HG03342 (cell line): ENCODE data around the gene MPZ.
A peak's percentile ranks its signal among the peaks of the same experiment; 100 is the strongest.

Source experiments
- ATAC-seq: cut with Tn5 transposase; IDR thresholded peaks from one replicate; pipeline ENCODE4 v1.9.1; 2021; ENCODE audit warnings: mild to moderate bottlenecking, moderate library complexity; ENCODE audit not compliant: unreplicated experiment

The MPZ gene

DNA sequence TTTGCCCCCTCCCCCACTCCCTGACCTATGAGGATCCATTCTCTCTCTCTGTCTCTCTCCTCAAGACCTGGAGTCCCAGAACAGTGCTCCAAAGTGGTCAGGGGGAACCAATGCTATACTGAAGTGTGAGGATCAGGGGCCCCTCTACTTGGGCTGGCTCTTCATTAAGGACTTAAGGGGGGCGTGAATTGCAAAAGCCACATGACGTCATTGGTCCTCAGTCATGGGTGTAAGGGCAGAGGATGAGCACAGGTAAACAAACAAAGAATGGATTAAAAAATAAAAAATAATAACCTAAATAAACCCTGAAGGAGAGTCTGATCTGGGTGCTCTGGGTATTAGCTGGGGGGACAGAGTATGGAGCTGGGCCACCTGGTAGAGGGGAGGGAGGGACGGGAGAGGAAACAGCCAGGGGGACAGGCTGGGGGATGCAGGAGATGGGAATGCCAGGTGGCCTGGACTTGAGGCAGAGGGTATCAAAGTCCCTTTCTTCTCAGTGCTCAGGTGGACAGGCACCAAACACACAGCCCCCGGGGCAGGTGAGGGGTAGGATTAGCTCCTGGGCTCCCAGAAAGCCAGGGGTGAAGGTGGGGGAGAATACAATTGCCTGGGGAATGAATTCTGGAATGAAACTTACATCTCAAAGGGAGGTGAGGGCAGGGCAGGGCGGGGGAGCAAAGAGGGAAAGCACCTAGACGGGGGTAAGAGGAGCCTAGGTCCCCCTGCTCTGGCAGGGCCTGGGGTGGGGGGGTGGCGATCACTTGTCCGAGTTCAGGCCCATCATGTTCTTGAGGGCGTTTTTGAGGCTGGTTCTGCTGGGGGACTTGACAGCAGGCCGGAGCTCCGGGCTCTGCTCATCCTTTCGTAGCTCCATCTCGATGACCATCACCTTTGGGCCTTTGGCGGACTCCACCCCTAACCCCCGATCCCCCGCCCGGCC lies 4.6 kb downstream of the MPZ start:
- peak; percentile 4 for ATAC-seq

DNA sequence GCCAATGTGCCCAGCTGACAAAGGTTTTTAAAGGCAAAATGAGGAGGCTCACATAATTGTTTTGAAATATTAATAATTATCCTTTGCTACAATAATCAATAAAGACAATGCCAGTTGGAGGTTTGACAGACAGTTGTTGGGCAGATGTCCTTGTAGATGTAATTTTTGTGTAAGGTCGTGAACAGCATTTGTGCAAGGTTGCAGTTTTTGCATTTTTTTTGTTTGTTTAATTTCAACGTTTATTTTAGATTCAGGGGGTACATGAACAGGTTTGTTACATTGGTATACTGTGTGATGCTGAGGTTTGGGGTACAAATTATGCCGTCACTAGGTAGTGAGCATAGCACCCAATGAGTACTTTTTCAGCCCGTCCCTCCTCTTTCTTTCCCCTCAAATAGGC lies 9.3 kb downstream of the MPZ start:
- ATAC-seq = no peak

DNA sequence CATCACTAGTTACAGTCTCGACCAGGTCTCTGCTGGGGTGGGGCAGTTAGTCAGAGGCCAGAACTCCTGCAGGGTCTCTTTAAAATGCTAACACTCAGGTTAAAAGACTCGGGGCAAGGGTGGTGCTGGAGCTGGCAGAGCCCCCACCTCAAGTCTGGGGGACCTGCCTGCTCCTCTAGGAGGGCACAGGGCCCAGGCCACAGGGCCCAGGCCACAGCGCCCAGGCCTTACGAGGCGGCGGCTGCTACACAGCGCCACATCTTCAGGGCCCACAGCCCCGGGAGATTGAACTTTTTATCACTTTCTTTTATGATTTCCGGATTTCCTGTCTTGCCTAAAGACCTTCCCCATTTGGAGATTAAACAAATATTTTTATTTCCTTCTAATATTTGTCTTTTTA lies 10.4 kb downstream of the MPZ start:
- no peak for ATAC-seq

DNA sequence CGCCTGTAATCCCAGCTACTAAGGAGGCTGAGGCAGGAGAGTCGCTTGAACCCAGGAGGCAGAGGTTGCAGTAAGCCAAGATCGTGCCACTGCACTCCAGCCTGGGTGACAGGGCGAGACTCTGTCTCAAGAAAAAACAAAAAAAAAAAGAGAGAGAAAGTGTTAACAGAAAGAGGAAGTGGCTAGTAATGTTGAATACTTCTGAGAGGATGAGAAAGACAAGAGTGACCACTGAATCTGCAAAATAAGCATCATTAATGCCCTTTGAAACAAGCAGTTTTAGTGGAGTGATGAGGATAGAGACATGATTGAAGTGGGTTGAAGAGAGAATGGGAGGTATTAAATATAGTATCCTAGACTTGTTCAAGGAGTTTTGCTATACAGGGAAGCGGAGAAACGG lies 11.7 kb downstream of the MPZ start:
- ATAC-seq = no peak

DNA sequence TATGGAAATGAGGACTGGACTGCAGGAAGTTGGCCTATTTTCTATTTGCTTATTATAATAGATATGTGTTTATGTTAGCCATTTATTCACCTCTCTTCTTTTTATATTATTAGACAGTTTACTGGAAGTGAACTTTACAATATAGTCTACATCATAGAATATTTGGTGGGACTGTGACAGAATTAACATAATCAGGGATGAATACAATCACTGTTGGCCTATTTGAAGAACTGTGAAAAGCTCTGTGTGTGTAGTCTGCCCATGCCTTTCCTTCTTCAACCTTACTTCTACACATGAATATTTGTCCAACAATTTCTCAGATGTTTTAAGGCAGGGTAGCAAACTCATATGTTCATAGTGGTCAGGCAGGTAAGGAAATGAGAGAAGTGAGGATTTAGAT lies 12.4 kb downstream of the MPZ start:
- no peak for ATAC-seq

DNA sequence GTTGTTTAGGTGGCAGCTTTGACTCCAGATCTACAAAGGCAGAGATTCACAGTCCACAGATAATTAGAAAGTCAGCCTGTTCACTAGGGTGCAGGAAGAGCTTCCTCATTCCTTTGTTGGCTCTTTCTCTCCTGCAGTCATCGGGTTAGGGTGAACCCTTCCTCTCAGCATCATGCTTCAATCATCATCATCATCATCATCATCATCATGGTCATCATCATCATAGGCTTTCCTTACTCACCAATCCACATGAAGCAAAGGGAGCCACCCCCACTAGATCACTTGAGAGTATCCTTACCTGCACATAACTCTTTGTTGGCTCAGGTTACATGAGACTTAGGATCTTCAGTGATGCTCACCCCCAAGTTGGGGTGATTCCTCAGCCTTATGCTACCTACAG lies 19.0 kb downstream of the MPZ start:
- no peak for ATAC-seq

DNA sequence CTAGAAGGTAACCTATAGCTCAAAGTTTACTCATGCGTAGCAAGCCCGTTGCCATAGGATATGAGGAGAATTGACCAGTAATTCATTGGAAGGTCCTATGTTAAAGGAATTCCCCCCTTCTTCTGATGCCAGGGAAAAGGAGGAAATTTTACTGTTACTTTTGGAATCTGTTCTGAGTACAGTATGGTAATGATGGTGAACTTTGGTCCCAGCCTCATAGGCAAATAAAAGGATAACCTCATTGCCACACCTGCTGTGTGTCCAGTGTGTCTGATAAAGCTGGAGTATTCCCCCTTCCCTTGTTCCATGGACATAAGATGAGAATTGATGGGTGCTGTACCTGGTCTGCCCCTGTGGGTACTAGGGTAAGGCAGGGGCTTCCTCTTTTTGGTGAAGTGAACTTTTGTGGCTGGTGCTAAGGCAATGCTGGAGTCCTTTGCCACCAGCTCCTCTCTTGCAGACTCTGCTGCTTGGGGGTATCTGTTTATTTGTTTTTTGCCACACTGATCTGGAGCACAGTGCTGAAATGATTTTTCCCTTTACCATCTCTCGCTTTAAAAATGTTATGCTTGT lies 22.2 kb downstream of the MPZ start:
- ATAC-seq = no peak

DNA sequence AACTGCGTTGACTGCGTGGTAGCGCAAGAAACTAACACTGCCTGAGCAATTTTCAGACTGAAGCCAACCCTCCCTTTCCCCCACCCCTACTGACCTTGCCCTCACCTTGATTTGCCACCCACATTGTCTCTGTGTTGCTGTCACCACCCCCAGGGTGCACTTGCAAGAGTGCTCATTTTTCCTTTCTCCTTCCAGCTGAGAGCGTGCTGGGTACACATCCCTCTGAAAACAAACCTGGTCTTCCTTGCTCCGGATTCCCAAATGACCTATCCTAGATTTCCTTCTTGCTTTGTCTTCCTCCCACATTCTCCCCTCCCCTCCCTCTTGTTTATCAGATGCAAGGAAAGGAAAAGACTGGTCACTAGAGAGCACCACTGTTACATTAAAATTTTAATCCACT lies 24.2 kb downstream of the MPZ start:
- ATAC-seq = no peak

DNA sequence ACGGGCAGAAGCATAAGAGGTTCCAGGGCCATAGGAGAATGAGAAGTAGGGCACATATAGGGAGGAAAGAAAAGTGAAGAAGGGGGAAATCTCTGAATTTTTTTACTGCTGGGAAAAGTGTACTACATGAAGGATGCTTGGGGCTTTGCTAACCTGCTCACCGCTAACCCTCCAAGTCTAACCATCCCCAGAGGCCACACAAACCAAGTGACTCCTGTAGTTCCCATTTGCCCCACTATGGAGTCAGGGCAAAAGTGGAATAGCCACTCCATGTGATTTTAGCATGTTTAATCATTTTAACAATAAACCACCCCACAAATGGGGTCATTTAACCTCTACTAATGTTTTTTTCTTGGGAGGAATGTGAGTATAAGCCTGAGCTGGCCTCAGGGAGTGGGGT lies 24.7 kb downstream of the MPZ start:
- ATAC-seq = no peak

DNA sequence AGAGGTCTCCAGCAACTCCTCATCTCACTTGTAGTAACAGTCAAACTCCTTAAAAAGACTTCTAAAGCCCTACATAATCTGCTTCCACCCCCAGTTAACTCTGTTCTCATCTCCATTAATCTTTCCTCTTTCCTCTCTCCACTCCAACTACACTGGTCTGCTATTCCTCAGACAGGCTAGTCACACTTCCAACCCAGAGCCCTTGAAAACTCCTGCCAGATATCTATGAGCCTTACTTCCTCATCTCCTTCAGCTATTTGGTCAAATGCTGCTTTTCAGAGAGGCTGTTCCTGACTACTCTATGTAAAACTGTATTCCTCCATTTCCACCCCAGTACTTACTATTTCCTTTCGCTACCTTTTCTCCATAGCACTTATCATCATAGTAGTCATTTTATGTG lies 26.8 kb downstream of the MPZ start:
- no peak for ATAC-seq

DNA sequence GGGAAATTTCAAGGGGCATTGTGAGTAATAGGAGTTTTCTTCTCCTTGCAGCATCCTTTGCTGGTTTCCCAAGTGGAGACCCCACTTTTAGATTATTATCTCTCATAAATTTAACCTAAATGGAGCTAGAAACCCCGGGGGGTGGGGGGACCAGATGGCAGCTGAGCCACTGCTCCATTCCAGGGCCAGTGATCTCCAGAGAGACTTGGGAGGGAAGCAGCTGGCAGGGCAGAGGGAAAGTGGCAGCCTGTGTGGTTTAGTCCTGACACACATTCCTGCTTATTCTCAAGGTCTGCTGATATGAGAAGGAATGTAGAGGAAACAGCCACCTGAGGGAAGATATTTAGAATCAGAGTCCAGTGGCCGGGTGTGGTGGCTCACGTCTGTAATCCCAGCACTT lies 34.9 kb downstream of the MPZ start:
- no peak for ATAC-seq

DNA sequence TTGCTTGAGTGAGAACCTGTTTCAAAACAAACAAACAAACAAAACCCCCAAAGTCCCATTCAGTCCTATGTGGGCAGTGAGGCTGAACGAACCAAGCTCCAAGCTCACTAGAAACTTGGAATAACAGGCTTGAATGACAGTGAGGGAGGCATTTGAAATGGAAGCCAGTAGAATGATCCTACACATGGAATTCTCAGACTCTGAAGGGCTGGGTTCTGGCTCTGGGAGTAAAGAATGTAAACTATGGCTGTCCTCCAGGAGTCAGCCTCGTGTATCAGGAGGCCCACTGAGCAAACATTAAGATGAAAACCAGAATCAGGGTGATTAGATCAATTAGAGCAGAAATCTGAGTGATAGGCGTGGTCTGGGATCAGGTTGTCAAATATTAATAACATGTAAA lies 36.4 kb downstream of the MPZ start:
- ATAC-seq = no peak

DNA sequence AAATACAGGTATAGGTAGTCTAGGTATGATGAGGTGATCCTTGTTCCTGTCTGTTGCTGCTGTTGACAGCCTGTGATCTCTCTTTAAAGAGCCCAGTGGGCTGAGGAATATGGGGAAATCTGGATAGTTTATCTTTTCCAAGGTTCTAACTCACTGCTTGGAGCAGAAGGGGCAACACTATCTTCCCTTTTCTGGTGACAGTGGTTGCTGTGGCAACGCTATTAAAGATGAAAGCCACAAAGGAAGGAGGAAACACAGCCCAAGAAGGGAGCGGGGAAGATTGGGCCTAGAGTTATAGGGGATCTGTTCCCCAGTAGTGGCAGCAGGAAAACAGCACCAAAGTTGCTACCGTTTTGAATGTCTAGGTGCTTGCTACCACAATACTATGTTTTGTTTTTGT lies 42.4 kb downstream of the MPZ start:
- no peak for ATAC-seq

DNA sequence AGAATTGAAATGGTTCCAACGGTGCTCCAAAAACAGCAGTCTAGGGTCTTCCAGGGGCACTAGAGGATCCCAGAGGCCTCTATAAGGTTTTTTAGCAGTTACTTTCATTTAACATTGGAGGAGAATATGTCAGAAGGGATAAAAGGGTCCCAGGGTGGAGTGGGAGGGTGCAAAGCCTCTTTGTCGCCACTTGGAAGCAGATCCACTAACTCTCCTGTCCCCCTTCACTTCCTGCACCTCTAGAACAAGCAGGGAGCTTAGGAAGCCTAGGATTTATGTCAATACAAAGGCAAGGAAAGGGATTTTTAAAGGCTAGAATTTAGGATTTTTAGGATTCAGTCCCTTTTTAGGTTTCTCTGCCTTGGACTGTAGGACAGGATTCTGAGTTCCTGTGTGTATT lies 42.9 kb downstream of the MPZ start:
- no peak for ATAC-seq

DNA sequence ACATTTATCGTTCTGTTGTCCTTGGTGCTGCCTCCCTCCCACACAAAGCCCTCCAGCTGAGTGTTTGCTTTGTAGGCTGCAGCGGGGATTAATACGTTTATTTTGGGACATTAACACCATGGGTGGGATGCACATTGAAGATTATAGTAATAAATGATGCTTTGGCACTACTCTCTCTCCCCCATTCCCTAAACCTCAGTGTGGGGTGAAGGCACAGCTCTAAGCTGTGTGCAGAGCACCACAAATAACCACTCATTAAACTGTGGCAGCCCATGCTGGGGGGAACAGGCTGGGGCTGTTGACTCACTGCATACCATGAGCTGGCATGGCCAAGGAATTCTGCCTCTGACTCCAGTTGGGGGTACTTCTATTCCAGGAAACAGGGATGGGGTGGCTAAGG lies 43.6 kb downstream of the MPZ start:
- ATAC-seq = no peak

DNA sequence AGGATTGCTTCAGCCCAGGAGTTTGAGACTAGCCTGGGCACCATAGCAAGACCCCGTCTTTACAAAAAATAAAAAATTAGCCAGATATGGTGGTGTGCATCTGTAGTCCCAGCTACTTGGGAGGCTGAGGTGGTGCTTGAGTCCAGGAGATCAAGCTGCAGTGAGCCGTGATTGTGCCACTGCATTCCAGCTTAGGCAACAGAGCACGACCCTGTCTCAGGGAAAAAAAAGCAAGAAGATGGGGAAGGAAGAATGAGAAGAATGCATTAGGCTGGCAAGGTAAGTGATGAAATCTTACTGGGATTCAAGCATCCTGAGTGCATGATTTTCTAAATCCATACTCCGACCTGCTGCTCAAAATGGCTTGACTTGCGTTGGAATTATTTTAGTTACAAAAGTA lies 44.5 kb downstream of the MPZ start:
- ATAC-seq = no peak

DNA sequence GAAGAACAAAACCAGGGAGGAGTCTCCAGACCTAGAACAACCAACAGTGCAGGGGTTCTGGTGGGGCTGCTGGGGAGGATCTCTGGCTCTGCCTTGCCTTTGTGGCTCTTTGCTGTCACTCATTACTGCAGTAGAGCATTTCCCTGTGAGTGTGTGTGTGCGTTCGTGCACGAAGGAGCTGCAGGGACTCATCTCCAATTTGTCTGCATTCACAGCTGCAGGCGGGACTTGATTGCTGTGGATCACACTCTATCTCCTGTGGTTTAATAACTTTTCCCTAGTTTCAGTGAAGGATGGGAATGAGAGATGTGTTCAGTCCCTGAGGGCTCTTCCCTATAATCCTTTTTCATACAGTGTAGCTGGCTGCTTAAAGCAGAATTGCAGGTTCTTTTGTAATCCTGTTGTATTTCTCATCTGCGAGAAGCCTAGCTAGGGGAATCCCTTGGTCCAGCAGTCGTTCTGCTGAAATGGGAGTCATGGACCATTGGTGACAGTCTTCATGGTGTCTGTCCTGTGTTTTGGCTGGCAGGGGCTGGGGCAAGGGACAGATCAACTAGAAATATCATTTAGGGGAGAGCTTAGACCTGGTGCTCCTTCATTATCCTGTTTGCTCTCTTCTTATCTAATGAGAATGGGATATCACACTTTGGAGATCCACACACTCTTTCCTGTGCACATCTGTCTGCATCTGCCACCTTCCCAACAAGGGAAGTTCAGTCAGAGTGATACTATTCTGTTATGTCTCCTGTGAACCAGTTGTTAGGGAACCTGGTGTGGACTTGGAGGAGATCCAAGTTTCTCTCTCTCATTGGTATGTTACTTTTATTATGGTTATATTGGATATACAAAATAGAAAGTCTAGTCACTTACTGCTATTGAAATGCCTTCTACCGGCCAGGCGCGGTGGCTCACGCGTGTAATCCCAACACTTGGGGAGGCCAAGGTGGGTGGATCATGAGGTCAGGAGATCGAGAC lies 48.2 kb downstream of the MPZ start:
- ATAC-seq = peak; percentile 43

DNA sequence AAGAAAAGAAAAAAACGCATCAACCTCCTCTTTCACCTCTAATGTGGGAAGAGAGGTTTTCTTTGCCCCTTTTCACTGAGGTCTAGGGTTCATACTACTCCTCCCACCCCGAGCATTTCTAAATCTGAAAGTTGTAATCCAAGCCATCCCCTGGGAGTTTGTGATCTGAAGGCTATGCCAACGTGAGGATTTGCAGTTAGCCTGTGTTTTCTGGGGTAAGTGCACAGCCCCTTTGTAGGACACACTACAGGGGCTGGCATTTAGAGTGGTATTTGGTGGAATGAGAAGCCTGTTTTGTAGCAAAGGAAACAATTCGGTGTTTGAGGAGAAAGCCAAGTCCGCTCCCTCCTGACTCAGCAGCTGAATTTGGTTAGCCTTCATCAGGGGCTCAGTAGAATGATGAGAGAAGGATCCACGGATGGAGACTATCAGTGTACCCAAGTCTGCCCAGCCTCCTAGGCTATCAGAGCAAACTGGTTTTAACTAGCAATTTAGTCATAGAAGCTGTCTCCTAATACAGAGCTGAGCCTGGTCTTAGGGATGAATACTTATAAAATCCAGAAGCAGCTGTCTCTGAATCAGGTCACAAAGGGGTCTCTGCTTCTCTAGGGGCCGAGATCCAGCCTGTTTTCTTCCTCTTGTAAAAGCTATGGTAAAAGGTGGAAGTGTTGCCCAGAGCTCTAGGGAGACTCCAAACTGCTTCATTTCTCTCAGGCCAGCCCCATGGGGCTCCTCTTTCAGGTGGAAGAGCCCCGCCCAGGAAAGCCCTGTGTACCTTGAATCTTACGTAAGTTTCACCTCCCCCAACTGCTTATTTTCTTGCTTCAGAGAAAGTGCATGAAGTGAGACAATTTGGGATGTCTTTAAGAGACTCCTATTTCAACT lies 49.1 kb downstream of the MPZ start:
- peak; percentile 23 for ATAC-seq

DNA sequence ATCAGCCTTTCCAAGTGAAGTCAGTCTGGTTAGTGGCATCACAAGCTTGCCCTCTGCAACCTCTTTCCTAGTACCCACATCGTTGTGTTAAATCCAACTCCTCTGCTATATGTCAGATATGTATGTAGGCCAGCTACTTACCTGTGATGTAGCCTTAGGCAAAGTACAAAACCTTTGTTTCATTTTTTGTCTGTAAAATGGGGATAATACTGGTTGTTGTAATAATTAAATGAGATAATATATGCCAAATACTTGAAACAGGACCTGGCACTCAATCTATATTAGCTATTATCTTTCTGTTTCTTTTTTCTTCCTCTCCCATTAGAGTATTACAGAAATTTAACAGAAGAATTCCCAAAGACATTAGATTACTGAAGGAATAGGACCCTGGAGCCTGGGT lies 50.0 kb downstream of the MPZ start:
- no peak for ATAC-seq

DNA sequence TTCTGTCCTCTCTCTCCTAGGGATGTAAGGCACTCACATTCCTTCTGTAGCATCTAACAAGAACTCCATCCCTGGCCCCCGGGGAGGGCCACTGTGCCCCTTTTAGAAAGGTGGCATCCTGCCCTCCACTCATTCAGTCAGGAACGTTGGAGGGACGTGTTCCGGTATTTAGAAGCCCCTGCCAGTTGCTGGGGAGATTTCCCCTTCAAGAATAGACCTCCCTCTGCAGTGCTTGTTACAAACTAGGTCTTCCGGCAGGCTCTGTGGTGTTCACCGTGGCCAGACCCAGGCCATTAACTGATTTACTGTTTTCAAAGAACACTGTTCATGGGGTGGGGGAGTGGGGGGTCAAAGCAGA lies 50.4 kb downstream of the MPZ start:
- no peak for ATAC-seq
